Muscle layer of colon (tissue), 2 donors: Measurements from ENCODE around the gene ADAM12.
"Not testable (repeated sequence)": the region's sequence is repeated elsewhere in the genome, so short reads cannot be mapped to it uniquely, and the experiment has no call there.

Experiments used
- H3K27ac ChIP-seq: one replicate; pipeline ENCODE4 v1.7.0; 2013; ENCODE audit warnings: low read depth, mild to moderate bottlenecking, low read length, moderate library complexity
- H3K27me3 ChIP-seq, 2 donors: one replicate each; pipeline ENCODE4 v1.7.0; 2013; ENCODE audit warnings: low read length in 2 of 2, mild to moderate bottlenecking in 2 of 2; ENCODE audit not compliant: insufficient read depth in 2 of 2, control insufficient read depth in 1 of 2
- H3K36me3 ChIP-seq: one replicate; pipeline ENCODE4 v1.7.0; 2013; ENCODE audit warnings: mild to moderate bottlenecking, low read length; ENCODE audit not compliant: insufficient read depth
- H3K4me1 ChIP-seq: one replicate; pipeline ENCODE4 v1.7.0; 2013; ENCODE audit warnings: mild to moderate bottlenecking, low read length; ENCODE audit not compliant: insufficient read depth
- H3K4me3 ChIP-seq, 2 donors: one replicate each; pipeline ENCODE4 v1.7.0; 2013; ENCODE audit warnings: low read length in 2 of 2, low read depth in 1 of 2, mild to moderate bottlenecking in 1 of 2, moderate library complexity in 1 of 2
- H3K9ac ChIP-seq: one replicate; pipeline ENCODE4 v1.7.0; 2013; ENCODE audit warnings: low read length
- H3K9me3 ChIP-seq: one replicate; pipeline ENCODE4 v1.7.0; 2013; ENCODE audit warnings: mild to moderate bottlenecking, low read length
- donor health status: abdominal sarcoma.
- donor health status: Adenocarcinoma of cecum.

Gene ADAM12

DNA sequence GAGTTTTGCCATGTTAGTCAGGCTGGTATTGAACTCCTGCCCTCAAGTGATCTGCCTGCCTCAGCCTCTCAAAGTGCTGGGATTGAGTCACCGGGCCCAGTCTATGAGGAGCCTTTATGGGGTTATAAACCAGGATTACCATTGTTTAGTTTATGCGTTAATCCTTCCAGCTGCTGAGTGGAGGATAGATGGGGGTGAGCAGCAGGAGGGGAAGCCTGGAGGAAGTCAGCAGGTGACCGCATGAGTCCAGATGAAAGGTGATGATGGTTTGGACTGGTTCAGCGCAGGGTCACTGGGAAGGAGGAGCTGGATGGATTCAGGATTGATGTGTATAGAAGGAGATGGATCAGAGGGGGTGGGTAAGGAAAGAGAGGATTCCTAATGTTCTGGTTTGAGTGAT is 197.1 kb downstream of the ADAM12 start:
- Histone ChIP-seq H3K9me3 (no peaks in the 10 kb centered on the region), H3K9ac (no peak overlapping the region), H3K27ac (no peak overlapping the region), H3K4me3 (no peak overlapping the region), H3K27me3 (no peaks in the 10 kb centered on the region), H3K4me1 (no peaks in the 10 kb centered on the region), H3K36me3 (no peaks in the 10 kb centered on the region)

DNA sequence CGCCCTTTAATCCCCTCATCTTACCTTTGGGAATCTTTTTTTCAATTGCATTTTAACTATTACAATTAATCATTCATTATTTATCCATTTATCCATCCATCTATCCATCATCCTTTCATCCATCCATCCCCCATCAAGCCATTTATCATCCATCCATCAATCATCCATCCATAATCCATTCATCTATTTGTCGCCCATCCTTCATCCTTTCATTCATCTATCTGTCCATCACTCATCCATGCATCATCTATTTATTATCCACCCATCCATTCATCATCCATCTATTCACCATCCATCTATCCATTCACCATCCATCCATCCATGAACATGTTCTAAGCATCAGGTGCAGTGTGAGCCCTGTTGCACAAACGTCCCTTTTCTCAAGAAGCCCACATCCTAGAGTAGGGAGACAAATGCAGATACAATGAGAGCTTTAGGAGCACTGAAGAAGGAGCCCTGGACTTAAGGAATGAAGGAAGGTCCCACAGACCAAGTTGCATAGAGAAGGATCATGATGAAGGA is 199.5 kb downstream of the ADAM12 start:
- H3K4me1 ChIP-seq: no peaks in the 10 kb centered on the region
- H3K27ac ChIP-seq: no peak overlapping the region
- no peaks in the 10 kb centered on the region for H3K36me3 ChIP-seq
- no peaks in the 10 kb centered on the region for H3K27me3 ChIP-seq
- H3K9me3 ChIP-seq: no peaks in the 10 kb centered on the region
- H3K4me3 ChIP-seq: no peak overlapping the region
- H3K9ac ChIP-seq: no peak overlapping the region

DNA sequence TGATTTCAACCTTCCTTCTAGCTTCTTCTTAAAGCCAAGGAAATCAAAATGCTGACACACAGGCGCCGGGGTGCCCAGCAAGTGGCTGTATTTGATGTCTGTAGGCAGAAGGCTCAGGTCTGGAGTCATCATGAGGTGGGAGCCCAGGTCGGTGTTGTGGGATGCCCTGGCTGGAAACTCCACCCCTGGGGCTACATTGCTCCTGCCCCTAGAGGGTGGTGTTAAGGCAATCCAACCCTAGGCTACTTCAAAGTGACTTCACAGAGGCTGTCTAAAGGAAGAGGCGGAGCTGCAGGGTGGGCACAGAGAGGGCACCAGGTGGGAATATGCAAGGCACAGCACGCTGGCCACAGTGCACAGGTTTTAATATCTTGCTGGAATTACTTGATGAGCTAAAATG is 200.9 kb downstream of the ADAM12 start:
- Histone ChIP-seq H3K36me3 (no peaks in the 10 kb centered on the region), H3K27ac (no peak overlapping the region), H3K4me1 (no peaks in the 10 kb centered on the region), H3K9me3 (no peaks in the 10 kb centered on the region), H3K4me3 (no peak overlapping the region), H3K9ac (no peak overlapping the region), H3K27me3 (no peaks in the 10 kb centered on the region)

DNA sequence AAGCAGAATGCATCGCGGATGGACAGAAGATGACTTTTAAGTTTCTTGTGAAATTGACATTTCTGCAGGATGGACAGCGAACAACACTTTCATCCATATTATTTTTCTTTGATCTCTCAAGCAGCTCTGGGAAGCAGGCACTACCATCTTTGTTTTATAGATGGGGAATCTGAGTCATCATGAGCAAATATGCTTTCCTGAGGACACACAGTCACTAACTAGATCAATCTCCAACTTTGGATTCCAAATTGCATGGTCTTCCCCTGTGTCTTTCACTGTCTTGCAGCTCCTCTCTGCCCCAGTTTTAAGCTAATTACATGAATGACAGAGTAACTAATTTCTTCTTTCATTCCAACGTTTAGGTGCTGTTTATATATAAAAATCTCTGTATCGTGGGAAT is 201.5 kb downstream of the ADAM12 start:
- H3K9ac ChIP-seq: no peak overlapping the region
- no peaks in the 10 kb centered on the region for H3K4me1 ChIP-seq
- no peaks in the 10 kb centered on the region for H3K27me3 ChIP-seq

DNA sequence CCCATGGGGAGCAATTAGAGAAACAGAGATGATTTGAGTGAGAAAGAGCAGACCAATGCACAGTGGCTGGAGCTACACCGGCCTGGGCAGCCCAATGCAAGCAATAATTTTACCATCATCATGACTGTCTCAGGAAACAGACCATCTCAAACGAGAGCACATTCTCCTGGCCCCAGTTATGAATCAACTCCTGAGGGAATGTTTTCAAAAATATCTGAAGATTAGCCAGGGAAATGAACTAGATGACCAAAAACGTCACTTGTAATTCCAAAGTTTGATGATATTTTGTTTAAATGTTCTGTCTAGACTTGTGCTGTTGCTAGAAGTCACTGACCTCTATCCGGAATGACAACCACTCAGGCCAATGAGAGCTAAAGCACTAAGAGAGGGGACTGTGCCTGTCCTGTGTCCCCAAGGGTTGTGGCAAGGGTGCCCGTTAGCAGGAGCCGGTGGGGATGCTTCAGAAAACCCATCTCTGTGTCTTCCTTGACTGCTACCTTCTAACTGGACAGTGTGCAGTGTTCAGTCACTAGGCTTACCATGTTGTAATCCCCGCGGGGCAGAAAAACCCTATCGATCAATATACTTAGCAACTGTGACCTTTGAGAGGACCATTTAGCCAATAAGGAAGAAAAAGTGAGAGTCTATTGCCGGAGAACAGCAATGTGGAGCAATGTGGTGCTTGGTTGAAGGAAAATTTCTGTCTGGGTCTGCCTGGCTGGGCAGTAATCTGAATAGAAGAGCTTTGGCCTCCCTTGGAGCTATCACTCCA is 202.4 kb downstream of the ADAM12 start:
- H3K9ac ChIP-seq: no peak overlapping the region
- H3K36me3 ChIP-seq: no peaks in the 10 kb centered on the region
- H3K9me3 ChIP-seq: no peaks in the 10 kb centered on the region
- H3K4me1 ChIP-seq: no peaks in the 10 kb centered on the region
- H3K4me3 ChIP-seq: no peak overlapping the region
- H3K27ac ChIP-seq: no peak overlapping the region
- H3K27me3 ChIP-seq: no peaks in the 10 kb centered on the region

More for the DNA sequence above, 201.5 kb downstream of the ADAM12 start:
- Histone ChIP-seq H3K27ac (no peak overlapping the region), H3K36me3 (no peaks in the 10 kb centered on the region), H3K4me3 (no peak overlapping the region), H3K9me3 (no peaks in the 10 kb centered on the region)

DNA sequence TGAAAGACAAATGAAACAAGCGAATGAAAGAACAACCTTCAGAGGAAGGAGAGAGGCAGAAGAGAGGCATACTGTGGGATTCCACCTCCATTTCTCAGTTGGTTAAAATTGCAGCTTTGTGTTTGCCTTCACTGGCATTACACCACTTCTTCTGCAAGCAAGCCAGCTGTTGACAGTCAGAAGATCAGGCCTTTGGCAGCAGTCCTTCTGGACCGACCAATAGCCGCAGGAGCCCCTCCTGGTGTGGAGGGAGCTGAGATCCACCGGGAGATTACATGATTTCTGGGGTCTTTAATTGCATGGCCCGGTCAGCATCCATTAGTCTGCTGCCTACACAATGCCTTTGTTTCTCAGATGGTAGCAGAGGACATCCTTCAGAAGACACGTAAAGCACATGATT is 206.7 kb downstream of the ADAM12 start:
- Histone ChIP-seq H3K9ac (no peak overlapping the region), H3K36me3 (no peaks in the 10 kb centered on the region), H3K27ac (no peak overlapping the region), H3K9me3 (no peaks in the 10 kb centered on the region), H3K27me3 (no peaks in the 10 kb centered on the region), H3K4me3 (no peak overlapping the region), H3K4me1 (no peaks in the 10 kb centered on the region)

DNA sequence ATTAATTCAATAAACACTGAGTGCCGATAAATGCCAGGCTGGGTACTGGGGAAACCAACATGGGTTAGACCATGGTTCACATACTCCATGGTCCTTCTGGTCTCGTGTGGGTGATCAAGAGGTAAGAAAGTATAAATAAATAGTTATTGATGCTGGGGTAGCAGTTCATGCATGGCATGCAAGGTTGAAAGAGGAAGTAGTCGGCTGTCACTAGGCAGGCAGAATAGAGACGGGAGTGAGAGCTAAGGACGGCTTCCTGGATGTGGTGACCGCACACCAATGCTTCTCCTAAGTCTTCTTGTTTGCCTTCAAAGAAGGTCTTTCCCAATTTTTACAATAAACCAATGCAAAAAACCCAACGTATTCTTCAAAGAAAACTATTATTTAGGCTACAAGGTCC is 208.6 kb downstream of the ADAM12 start:
- no peaks in the 10 kb centered on the region for H3K4me1 ChIP-seq
- no peaks in the 10 kb centered on the region for H3K27me3 ChIP-seq
- no peak overlapping the region for H3K4me3 ChIP-seq
- no peak overlapping the region for H3K27ac ChIP-seq
- no peaks in the 10 kb centered on the region for H3K9me3 ChIP-seq
- no peaks in the 10 kb centered on the region for H3K36me3 ChIP-seq
- no peak overlapping the region for H3K9ac ChIP-seq

DNA sequence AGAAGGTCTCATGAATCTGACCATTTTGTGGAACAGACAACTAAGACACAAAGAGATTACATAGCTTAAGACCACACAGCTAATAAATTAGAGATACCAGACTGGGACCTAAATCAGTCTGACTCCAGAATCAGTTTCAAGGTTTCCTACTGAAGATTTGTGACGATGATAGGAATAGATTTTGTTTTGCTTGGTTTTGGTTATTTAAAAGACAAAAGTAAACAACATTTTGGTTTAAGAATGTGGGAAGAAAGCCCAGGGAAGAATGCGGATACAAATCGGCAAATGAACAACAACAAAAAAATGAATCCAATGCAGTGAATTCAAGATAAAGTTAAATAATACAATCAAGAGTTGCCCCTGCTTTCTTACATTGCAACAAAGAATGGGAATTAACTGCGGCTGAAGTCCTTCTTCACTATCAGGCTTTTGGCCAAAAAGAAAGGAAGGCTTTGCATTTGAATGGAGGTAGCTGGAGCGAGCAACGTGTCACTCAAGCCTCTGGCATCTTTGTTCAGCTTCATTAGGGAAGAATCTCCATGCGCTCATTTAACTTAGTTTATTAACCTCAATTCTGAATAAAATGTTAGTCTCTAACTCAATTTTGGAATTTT is 210.8 kb downstream of the ADAM12 start:
- H3K27ac ChIP-seq: no peak overlapping the region

DNA sequence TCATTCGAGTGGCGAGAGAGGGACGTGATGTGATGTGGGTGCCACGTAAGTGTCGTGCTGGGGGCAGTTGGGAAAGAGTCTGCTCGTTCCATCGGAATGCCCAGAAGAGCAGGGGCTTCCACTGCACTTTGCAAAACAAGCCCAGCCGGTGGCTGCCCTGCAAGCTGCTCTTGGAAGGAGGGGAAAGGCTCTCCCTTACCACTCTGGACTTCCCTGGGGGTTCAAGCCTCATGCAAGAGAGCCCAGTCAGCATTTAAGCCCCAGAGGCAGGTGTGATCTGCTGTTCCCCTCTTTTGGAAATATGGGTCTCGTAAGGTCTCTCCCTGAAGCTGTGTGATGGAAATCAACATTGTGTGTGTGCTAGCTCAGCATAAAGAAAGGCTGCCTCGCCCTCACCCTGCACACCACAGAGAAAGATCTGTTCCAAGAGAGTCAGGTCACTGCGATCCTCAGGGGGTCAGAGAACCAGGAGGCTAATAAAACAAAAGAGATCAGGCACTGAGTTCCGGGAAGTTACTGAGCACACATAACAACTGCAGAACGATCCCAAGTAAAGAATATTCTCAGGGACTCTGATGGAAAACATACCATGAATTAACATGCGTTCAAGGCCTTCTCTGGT is 212.5 kb downstream of the ADAM12 start:
- H3K9me3 ChIP-seq: no peaks in the 10 kb centered on the region
- H3K27me3 ChIP-seq: no peaks in the 10 kb centered on the region
- H3K4me1 ChIP-seq: no peaks in the 10 kb centered on the region
- H3K4me3 ChIP-seq: no peak overlapping the region
- no peak overlapping the region for H3K9ac ChIP-seq
- no peak overlapping the region for H3K27ac ChIP-seq
- no peaks in the 10 kb centered on the region for H3K36me3 ChIP-seq

More for the DNA sequence above, 210.8 kb downstream of the ADAM12 start:
- H3K9ac ChIP-seq: no peak overlapping the region
- no peak overlapping the region for H3K4me3 ChIP-seq
- no peaks in the 10 kb centered on the region for H3K4me1 ChIP-seq
- H3K9me3 ChIP-seq: no peaks in the 10 kb centered on the region
- no peaks in the 10 kb centered on the region for H3K36me3 ChIP-seq
- H3K27me3 ChIP-seq: no peaks in the 10 kb centered on the region

DNA sequence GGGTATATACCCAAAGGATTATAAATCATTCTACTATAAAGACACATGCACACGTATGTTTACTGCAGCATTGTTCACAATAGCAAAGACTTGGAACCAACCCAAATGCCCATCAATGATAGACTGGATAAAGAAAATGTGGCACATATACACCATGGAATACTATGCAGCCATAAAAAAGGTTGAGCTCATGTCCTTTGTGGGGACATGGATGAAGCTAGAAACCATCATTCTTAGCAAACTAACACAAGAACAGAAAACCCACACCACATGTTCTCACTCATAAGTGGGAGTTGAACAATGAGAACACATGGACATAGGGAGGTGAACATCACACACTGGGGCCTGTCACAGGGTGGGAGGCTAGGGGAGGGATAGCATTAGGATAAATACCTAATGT is 215.5 kb downstream of the ADAM12 start:
- not testable (repeated sequence) for H3K27ac ChIP-seq, H3K36me3 ChIP-seq, H3K9ac ChIP-seq, H3K9me3 ChIP-seq, H3K4me3 ChIP-seq, H3K4me1 ChIP-seq, H3K27me3 ChIP-seq

DNA sequence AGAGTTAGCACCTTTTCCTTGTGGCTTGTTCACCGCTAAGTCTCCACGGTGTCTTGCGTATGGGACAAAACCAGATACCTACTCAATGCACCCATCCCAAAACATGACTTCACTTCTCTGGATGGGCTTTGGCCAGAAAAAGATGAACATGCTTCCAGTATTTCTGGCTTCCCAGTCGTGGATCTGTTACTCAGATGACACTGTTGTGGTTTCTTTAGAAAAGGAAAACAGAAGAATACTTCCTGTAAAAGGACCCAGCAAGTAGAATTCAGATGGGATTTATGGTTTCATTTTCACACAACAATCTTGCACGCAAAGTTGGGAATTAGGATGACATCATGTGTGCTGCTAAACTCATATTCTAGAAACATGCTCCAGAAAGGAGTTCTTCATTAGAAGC is 216.7 kb downstream of the ADAM12 start:
- no peaks in the 10 kb centered on the region for H3K4me1 ChIP-seq
- H3K36me3 ChIP-seq: no peaks in the 10 kb centered on the region
- no peaks in the 10 kb centered on the region for H3K9me3 ChIP-seq
- no peak overlapping the region for H3K27ac ChIP-seq
- no peak overlapping the region for H3K9ac ChIP-seq
- H3K4me3 ChIP-seq: no peak overlapping the region
- no peaks in the 10 kb centered on the region for H3K27me3 ChIP-seq
